Neural cell (in vitro differentiated cells): Measurements from ENCODE around the gene TNNI3.
"Not testable (repeated sequence)": the region's sequence is repeated elsewhere in the genome, so short reads cannot be mapped to it uniquely, and the experiment has no call there.

Experiments
- EP300 ChIP-seq: fragments of 450-650 bp; conservative IDR thresholded peaks from 2 replicates; pipeline ENCODE4 v1.6.1; 2014; ENCODE audit warnings: antibody characterized with exemption, mild to moderate bottlenecking, moderate library complexity; ENCODE audit not compliant: poor library complexity, severe bottlenecking
- EZH2 ChIP-seq: fragments of 200-600, 300-800 bp; shearing (Covaris generic), sonication (generic); IDR thresholded peaks from 2 replicates; pipeline ENCODE4 v1.6.1; 2014; ENCODE audit warnings: antibody characterized with exemption, low read length, borderline replicate concordance, mild to moderate bottlenecking; ENCODE audit not compliant: insufficient read depth, poor library complexity, severe bottlenecking
- MXI1 ChIP-seq: fragments of 450-650 bp; conservative IDR thresholded peaks from 2 replicates; pipeline ENCODE4 v1.6.1; 2014; ENCODE audit warnings: antibody characterized with exemption, mild to moderate bottlenecking; ENCODE audit not compliant: poor library complexity, severe bottlenecking
- POLR2AphosphoS5 ChIP-seq: IDR thresholded peaks from 2 replicates; pipeline ENCODE4 v1.6.1; 2012
- SMC3 ChIP-seq: fragments of 450-650 bp; conservative IDR thresholded peaks from 2 replicates; pipeline ENCODE4 v1.6.1; 2014; ENCODE audit warnings: antibody characterized with exemption, mild to moderate bottlenecking, moderate library complexity; ENCODE audit not compliant: poor library complexity
- TAF1 ChIP-seq: IDR thresholded peaks from 2 replicates; pipeline ENCODE4 v1.6.1; 2012; ENCODE audit warnings: low read depth
- TF ChIP-seq, protein P1 (sequence below): fragments of 450-650 bp; IDR thresholded peaks from 2 replicates; pipeline ENCODE4 v1.5.1; 2014; ENCODE audit warnings: antibody characterized with exemption, mild to moderate bottlenecking, moderate library complexity; ENCODE audit not compliant: poor library complexity, severe bottlenecking
- TF ChIP-seq, protein P2 (sequence below): IDR thresholded peaks from 2 replicates; pipeline ENCODE4 v1.6.1; 2012; ENCODE audit warnings: borderline replicate concordance

DNA sequence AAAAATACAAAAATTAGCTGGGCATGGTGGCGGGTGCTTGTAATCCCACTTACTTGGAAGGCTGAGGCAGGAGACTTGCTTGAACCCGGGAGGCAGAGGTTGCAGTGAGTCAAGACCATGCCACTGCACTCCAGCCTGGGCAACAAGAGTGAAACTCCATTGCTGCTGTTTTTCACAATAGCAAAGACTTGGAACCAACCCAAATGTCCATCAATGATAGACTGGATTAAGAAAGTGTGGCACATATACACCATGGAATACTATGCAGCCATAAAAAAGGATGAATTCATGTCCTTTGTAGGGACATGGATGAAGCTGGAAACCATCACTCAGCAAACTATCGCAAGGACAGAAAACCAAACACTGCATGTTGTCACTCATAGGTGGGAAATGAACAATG lies 50.3 kb downstream of the TNNI3 start:
- TF ChIP-seq POLR2AphosphoS5, SMC3, TAF1, EZH2, MXI1, EP300: not testable (repeated sequence)
- TF ChIP-seq, protein P1, sequence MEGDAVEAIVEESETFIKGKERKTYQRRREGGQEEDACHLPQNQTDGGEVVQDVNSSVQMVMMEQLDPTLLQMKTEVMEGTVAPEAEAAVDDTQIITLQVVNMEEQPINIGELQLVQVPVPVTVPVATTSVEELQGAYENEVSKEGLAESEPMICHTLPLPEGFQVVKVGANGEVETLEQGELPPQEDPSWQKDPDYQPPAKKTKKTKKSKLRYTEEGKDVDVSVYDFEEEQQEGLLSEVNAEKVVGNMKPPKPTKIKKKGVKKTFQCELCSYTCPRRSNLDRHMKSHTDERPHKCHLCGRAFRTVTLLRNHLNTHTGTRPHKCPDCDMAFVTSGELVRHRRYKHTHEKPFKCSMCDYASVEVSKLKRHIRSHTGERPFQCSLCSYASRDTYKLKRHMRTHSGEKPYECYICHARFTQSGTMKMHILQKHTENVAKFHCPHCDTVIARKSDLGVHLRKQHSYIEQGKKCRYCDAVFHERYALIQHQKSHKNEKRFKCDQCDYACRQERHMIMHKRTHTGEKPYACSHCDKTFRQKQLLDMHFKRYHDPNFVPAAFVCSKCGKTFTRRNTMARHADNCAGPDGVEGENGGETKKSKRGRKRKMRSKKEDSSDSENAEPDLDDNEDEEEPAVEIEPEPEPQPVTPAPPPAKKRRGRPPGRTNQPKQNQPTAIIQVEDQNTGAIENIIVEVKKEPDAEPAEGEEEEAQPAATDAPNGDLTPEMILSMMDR = not testable (repeated sequence)
- TF ChIP-seq, protein P2, sequence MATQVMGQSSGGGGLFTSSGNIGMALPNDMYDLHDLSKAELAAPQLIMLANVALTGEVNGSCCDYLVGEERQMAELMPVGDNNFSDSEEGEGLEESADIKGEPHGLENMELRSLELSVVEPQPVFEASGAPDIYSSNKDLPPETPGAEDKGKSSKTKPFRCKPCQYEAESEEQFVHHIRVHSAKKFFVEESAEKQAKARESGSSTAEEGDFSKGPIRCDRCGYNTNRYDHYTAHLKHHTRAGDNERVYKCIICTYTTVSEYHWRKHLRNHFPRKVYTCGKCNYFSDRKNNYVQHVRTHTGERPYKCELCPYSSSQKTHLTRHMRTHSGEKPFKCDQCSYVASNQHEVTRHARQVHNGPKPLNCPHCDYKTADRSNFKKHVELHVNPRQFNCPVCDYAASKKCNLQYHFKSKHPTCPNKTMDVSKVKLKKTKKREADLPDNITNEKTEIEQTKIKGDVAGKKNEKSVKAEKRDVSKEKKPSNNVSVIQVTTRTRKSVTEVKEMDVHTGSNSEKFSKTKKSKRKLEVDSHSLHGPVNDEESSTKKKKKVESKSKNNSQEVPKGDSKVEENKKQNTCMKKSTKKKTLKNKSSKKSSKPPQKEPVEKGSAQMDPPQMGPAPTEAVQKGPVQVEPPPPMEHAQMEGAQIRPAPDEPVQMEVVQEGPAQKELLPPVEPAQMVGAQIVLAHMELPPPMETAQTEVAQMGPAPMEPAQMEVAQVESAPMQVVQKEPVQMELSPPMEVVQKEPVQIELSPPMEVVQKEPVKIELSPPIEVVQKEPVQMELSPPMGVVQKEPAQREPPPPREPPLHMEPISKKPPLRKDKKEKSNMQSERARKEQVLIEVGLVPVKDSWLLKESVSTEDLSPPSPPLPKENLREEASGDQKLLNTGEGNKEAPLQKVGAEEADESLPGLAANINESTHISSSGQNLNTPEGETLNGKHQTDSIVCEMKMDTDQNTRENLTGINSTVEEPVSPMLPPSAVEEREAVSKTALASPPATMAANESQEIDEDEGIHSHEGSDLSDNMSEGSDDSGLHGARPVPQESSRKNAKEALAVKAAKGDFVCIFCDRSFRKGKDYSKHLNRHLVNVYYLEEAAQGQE = not testable (repeated sequence)
